DND-41 (cell line): ENCODE results near the gene SLC25A36.

Experiments used
- EZH2 ChIP-seq: IDR thresholded peaks from 3 replicates; pipeline ENCODE4 v1.6.1; 2012; ENCODE audit warnings: borderline replicate concordance, low read depth, mild to moderate bottlenecking, moderate library complexity, low read length, inconsistent platforms; ENCODE audit not compliant: severe bottlenecking
- TF ChIP-seq, protein P1 (sequence below): IDR thresholded peaks from 2 replicates; pipeline ENCODE4 v1.5.1; 2012; ENCODE audit warnings: borderline replicate concordance, low read length, moderate library complexity, mild to moderate bottlenecking; ENCODE audit not compliant: poor library complexity, severe bottlenecking; ENCODE audit errors: extremely low read depth

DNA sequence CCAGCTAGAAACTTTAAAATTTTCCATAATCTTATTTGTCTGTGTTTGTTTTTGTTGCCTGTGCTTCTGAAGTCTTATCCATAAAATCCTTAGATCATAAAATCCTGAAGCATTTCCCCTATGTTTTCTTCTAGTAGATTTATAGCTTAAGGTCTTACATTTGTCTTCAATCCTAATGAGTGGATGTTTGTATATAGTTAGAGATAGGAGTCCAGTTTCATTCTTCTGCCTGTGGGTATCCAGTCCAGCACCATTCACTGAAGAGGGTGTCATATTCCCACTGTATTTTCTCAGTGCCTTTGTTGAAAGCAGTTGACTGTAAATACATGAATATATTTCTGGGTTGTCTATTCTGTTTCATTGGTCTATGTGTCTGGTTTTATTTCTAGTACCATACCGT, 64.7 kb downstream of the SLC25A36 start:
- TF ChIP-seq, protein P1, sequence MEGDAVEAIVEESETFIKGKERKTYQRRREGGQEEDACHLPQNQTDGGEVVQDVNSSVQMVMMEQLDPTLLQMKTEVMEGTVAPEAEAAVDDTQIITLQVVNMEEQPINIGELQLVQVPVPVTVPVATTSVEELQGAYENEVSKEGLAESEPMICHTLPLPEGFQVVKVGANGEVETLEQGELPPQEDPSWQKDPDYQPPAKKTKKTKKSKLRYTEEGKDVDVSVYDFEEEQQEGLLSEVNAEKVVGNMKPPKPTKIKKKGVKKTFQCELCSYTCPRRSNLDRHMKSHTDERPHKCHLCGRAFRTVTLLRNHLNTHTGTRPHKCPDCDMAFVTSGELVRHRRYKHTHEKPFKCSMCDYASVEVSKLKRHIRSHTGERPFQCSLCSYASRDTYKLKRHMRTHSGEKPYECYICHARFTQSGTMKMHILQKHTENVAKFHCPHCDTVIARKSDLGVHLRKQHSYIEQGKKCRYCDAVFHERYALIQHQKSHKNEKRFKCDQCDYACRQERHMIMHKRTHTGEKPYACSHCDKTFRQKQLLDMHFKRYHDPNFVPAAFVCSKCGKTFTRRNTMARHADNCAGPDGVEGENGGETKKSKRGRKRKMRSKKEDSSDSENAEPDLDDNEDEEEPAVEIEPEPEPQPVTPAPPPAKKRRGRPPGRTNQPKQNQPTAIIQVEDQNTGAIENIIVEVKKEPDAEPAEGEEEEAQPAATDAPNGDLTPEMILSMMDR, result no peak
- TF ChIP-seq EZH2, result no peak
